ENCODE data around the gene CLCN6.

GRCh38 chr1:11769274-11769673 lies 36.7 kb upstream of the CLCN6 start:
- TF ChIP-seq POLR2AphosphoS5 (IDR thresholded peaks at IDR 0.05; ENCODE audit: low read depth) (no peak), CTCF (IDR thresholded peaks at IDR 0.05; ENCODE audit: insufficient read depth, low read length) (no peak), SPI1 (IDR thresholded peaks at IDR 0.05; ENCODE audit: borderline replicate concordance, low read depth) (no peak), REST (IDR thresholded peaks at IDR 0.05; ENCODE audit: insufficient replicate concordance, low read depth) (no peak)

Data from HL-60 (cell line).